SJCRH30 (cell line): ENCODE results near the gene ATP9B. TPM values are rescaled to one million over a fixed set of nuclear protein-coding genes. Genes with fewer than 3 reads are reported as not detected.

Experiments
- DNase-seq, 2 experiments: peaks; one replicate each; pipeline ENCODE4 v3.0.0-alpha.2; 2015 to 2020
- H3K27ac ChIP-seq: fragments of 250-450 bp; sonication (Bioruptor Pico); 2 replicates; pipeline ENCODE4 v1.5.1; 2020; ENCODE audit warnings: mild to moderate bottlenecking, moderate library complexity
- H3K27me3 ChIP-seq: fragments of 250-450 bp; sonication (Bioruptor Pico); 2 replicates; pipeline ENCODE4 v1.5.1; 2020; ENCODE audit warnings: mild to moderate bottlenecking, moderate library complexity
- H3K36me3 ChIP-seq: fragments of 250-450 bp; sonication (Bioruptor Pico); 2 replicates; pipeline ENCODE4 v1.5.1; 2020; ENCODE audit warnings: mild to moderate bottlenecking, moderate library complexity
- H3K4me1 ChIP-seq: fragments of 250-450 bp; sonication (Bioruptor Pico); 2 replicates; pipeline ENCODE4 v1.5.1; 2020; ENCODE audit warnings: mild to moderate bottlenecking, moderate library complexity
- H3K4me3 ChIP-seq: fragments of 250-450 bp; sonication (Bioruptor Pico); 2 replicates; pipeline ENCODE4 v1.5.1; 2020; ENCODE audit warnings: mild to moderate bottlenecking, moderate library complexity
- H3K9me3 ChIP-seq: fragments of 250-450 bp; sonication (Bioruptor Pico); replicated peaks from 2 replicates; pipeline ENCODE4 v1.5.1; 2020; ENCODE audit warnings: mild to moderate bottlenecking, moderate library complexity
- total RNA-seq: library from RNA; depleted of rRNA; stranded (reverse); fragments of >200 nt; shearing (Covaris generic); gene quantifications from 2 replicates; pipeline ENCODE4 v1.2.3, GENCODE V29; 2014

The ATP9B gene
- total RNA-seq, 1 experiment from 2014 or later, result 10.0 TPM

DNA sequence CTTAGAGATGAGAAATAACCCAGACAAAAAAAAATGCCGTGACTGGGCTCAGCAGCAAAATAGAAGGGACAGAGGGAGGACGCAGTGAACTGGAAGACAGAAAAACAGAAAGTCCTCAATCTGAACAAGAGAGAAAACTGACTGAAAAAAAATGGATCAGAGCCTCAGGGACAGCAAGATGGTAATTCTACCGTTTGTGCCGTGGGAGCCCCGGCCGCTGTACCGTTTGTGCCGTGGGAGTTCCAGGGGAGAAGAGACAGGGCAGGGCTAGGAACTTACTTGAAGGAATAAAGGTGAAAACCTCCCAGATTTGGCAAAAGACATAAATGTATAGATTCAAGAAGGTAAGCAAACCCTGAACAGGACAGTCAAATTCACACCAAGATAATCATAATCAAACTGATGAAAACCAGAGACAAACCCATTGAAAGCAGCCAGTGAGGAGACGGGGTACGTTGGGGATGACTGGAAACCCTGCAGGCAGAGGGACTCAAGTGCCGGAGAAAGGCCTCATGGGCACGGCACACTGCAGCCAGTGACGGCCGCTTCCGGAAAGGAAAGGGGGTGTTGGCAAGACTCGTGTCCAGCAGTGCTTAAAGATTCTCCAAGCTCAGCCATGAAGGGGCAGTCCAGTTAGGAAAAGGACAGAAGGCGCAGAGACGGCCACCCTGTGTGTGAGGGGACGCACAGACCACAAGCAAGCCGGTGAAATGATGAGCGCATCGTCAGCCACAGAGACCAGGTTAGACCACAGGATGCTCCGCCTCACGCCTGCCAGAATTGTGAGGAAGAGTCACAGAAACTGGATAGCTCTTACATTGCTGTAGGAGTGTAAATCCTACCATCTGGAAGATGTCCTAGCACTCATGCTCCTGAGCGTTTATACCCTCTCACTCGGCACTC lies 286.5 kb downstream of the ATP9B start:
- H3K36me3 ChIP-seq, result no peaks in the 10 kb centered on the region
- H3K27me3 ChIP-seq, result no peaks in the 10 kb centered on the region
- no peak for DNase-seq
- H3K4me1 ChIP-seq, result no peaks in the 10 kb centered on the region
- no peak overlapping the region for H3K27ac ChIP-seq
- H3K4me3 ChIP-seq, result no peak overlapping the region
- no peaks in the 10 kb centered on the region for H3K9me3 ChIP-seq

GRCh38 chr18:79356435-79356834 lies 287.2 kb downstream of the ATP9B start:
- no peaks in the 10 kb centered on the region for H3K27me3 ChIP-seq
- no peaks in the 10 kb centered on the region for H3K4me1 ChIP-seq
- no peak overlapping the region for H3K4me3 ChIP-seq
- H3K27ac ChIP-seq, result no peak overlapping the region
- no peak for DNase-seq
- H3K9me3 ChIP-seq, result no peaks in the 10 kb centered on the region
- no peaks in the 10 kb centered on the region for H3K36me3 ChIP-seq

DNA sequence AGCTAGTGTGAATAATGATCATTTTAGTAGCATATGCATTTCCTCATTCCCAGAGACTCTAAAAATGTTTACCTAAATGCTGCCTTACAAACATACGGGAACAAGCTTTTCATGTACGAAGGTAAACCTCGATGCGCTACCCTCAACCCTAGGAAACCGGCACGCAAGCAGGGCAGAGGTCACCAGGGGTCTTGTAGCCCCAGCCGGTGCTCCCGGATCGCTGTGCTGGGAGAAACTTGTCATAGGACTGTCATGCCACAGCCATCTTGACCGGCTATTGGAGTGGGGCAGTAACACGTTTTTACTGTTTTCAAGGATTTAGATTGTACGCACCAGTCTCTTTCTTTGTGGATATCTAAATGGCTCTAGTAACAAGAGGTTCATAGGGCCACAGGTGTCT lies 291.7 kb downstream of the ATP9B start:
- Histone ChIP-seq H3K36me3 (no peaks in the 10 kb centered on the region), H3K27me3 (no peaks in the 10 kb centered on the region), H3K4me3 (no peak overlapping the region), H3K27ac (no peak overlapping the region), H3K9me3 (no peaks in the 10 kb centered on the region), H3K4me1 (no peaks in the 10 kb centered on the region)
- DNase-seq, result no peak

DNA sequence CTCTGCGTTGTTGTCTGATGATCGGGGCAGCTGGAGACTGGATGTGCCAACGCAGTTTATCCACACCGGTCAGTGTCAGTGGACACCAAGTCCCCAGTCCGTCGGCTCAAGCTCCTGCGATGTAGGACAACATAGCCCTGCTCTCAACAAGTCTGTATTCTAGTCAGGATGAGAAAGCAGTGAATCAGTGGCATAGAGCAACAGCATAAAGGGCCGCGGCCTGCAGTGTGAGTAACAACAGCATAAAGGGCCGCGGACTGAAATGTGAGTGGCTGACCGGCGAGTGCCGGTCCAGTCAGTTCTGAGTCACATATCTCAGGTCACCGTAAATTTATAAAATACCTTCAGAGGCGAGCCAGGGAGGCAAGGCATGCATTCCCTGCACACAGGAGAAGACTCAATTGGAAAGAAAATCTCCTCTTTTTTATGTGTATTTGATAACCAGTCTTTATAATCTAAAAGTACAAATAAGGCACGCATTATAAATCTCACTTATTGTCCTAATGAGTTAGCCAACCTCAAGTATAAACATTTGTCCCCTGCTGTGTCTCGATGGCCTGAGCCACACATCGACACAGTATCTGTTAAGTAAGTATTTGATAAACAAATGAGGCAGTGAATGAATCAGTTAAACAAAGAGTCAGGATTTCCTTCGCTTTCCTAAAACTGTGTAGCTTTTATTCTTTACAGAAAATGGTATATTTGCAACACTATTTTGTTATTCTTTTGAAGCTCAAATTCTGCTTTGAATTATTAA lies 292.8 kb downstream of the ATP9B start:
- no peaks in the 10 kb centered on the region for H3K36me3 ChIP-seq
- H3K4me1 ChIP-seq, result no peaks in the 10 kb centered on the region
- H3K4me3 ChIP-seq, result no peak overlapping the region
- no peaks in the 10 kb centered on the region for H3K9me3 ChIP-seq
- DNase-seq, result no peak
- H3K27me3 ChIP-seq, result no peaks in the 10 kb centered on the region
- no peak overlapping the region for H3K27ac ChIP-seq

DNA sequence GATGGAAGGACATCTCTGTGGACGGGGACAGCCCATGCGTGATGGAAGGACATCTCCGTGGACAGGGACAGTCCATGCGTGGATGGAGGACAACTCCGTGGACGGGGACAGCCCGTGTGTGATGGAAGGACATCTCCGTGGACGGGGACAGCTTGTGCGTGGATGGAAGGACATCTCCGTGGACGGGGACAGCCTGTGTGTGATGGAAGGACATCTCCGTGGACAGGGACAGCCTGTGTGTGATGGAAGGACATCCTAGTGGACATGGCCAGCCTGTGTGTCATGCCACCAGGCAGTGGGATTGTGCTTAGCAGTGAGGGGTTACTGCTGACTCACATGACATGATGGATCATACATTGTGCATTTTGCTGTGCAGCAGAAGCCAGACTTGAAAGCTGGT lies 296.5 kb downstream of the ATP9B start:
- no peak for DNase-seq
- Histone ChIP-seq H3K27me3 (no peaks in the 10 kb centered on the region), H3K4me3 (no peak overlapping the region), H3K4me1 (peaks cover 2% of the 10 kb centered on the region), H3K36me3 (no peaks in the 10 kb centered on the region), H3K27ac (no peak overlapping the region), H3K9me3 (no peaks in the 10 kb centered on the region)

DNA sequence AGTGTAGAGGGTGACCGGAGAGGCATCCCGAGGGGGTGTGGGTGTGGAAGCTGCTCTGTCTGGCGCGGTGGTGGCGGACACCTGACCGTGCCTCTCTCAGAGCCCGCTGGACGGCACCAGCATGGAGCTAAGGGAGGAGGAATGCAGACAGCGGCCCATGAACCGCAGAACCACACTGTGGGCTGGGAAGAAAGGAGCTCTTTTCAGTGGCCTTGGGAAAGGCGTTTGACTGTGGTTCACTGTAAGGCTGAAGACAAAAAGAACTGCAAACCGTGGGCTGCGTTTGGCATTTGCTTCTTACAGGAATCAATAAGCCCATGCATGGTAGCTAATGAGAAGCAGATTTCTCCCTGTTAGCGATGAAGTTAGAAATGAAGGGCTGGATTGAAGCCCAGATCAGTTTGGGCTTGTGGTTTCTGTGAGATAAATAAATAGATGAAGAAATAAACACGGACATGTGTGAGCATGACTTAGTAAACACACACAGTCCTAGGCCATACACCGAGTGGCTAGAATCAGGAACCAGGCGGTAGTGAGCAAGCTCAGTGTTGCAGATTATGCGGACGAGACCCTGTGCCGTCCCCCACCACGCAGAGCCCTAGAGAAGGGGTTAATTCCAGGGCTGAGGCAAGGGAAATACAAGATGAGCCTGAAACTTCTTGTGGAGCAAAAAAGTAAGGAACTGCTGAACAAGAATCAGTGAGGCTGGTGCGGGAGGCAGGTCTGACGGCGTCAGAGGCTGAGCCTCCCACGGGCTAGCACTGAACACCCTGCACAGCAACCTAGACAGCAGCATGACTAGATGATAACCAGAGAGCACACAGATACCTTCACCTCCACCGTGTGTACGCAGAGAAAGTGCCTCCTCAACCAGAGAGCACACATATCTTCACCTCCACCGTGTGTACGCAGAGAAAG lies 297.2 kb downstream of the ATP9B start:
- no peak overlapping the region for H3K4me3 ChIP-seq
- H3K27me3 ChIP-seq, result no peaks in the 10 kb centered on the region
- no peaks in the 10 kb centered on the region for H3K36me3 ChIP-seq
- no peak for DNase-seq
- no peak overlapping the region for H3K27ac ChIP-seq
- H3K4me1 ChIP-seq, result peaks cover 2% of the 10 kb centered on the region
- no peaks in the 10 kb centered on the region for H3K9me3 ChIP-seq

DNA sequence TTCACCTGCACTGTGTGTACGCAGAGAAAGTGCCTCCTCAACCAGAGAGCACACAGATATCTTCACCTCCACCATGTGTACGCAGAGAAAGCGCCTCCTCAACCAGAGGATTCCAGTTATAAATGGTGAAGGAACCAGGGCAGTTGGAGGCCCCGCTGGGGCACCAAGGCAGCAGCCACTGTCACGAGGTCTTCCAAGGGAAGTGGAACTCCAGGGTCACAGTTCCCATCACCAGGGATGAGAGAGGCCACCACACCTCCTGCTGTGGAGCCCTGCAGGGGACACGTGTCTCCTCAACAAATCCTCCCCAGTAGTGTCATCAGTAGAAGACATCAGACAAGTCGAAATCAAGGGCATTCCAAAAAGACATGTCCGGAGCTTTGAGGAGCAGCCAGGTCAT lies 298.3 kb downstream of the ATP9B start:
- no peak for DNase-seq
- Histone ChIP-seq H3K27me3 (no peaks in the 10 kb centered on the region), H3K27ac (no peak overlapping the region), H3K9me3 (no peaks in the 10 kb centered on the region), H3K4me3 (no peak overlapping the region), H3K36me3 (no peaks in the 10 kb centered on the region), H3K4me1 (peaks cover 2% of the 10 kb centered on the region)

- DNase-seq, result peak; percentile 71 to 74
- Histone ChIP-seq H3K4me3 (no peak overlapping the region), H3K36me3 (no peaks in the 10 kb centered on the region), H3K9me3 (no peaks in the 10 kb centered on the region), H3K4me1 (peaks cover 2% of the 10 kb centered on the region), H3K27ac (no peak overlapping the region), H3K27me3 (no peaks in the 10 kb centered on the region)
These were observed 298.8 kb downstream of the ATP9B start for GRCh38 chr18:79367989-79368388.

DNA sequence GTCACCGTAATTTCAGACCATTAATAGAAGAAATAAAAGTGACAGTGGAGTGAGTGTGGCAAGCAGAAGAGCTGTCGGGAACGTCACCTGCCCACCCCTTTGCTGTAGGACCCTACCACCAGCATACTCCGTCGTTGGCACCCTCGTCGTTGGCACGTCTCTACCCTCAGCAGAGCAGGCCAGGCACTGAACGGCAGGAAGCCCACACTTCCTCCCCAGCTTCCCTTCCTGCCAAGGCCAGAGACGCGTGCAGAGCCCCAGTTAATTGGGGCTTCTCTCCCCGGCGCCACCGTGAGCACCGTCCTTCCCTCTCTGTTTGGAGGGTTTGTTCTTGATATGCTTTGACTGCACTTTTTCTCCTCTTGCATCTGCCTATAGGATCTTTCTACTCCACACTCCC lies 299.5 kb downstream of the ATP9B start:
- no peaks in the 10 kb centered on the region for H3K36me3 ChIP-seq
- H3K27me3 ChIP-seq, result no peaks in the 10 kb centered on the region
- H3K4me1 ChIP-seq, result peaks cover 2% of the 10 kb centered on the region
- no peak for DNase-seq
- no peak overlapping the region for H3K27ac ChIP-seq
- no peaks in the 10 kb centered on the region for H3K9me3 ChIP-seq
- no peak overlapping the region for H3K4me3 ChIP-seq

GRCh38 chr18:79371561-79372121 lies 302.4 kb downstream of the ATP9B start:
- DNase-seq, result no peak
- Histone ChIP-seq H3K9me3 (no peaks in the 10 kb centered on the region), H3K4me1 (peaks cover 2% of the 10 kb centered on the region), H3K36me3 (no peaks in the 10 kb centered on the region), H3K27ac (no peak overlapping the region), H3K27me3 (no peaks in the 10 kb centered on the region), H3K4me3 (no peak overlapping the region)

GRCh38 chr18:79372461-79372860 lies 303.3 kb downstream of the ATP9B start:
- no peak for DNase-seq
- H3K27ac ChIP-seq, result no peak overlapping the region

GRCh38 chr18:79372991-79373390 lies 303.8 kb downstream of the ATP9B start:
- Histone ChIP-seq H3K36me3 (no peaks in the 10 kb centered on the region), H3K27me3 (no peaks in the 10 kb centered on the region), H3K27ac (no peak overlapping the region), H3K9me3 (no peaks in the 10 kb centered on the region), H3K4me1 (peaks cover under 1% of the 10 kb centered on the region), H3K4me3 (no peak overlapping the region)
- DNase-seq, result no peak

More at GRCh38 chr18:79372461-79372860, 303.3 kb downstream of the ATP9B start:
- Histone ChIP-seq H3K4me3 (no peak overlapping the region), H3K27me3 (no peaks in the 10 kb centered on the region), H3K36me3 (no peaks in the 10 kb centered on the region), H3K4me1 (peaks cover 2% of the 10 kb centered on the region), H3K9me3 (no peaks in the 10 kb centered on the region)

DNA sequence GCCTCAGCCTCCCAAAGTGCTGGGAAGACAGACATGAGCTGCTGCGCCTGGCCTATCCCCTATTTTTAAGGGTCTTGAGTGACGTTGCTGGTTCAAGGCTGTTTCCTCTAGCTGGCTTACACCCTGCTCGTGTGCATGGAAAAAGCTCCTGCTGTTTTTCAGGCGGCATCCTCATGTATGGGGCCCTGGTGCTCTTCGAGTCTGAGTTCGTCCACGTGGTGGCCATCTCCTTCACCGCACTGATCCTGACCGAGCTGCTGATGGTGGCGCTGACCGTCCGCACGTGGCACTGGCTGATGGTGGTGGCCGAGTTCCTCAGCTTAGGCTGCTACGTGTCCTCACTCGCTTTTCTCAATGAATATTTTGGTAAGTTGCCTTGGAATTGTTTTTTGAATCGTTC lies 304.5 kb downstream of the ATP9B start:
- no peaks in the 10 kb centered on the region for H3K4me1 ChIP-seq
- H3K27ac ChIP-seq, result no peak overlapping the region
- no peaks in the 10 kb centered on the region for H3K9me3 ChIP-seq
- H3K27me3 ChIP-seq, result no peaks in the 10 kb centered on the region
- no peak overlapping the region for H3K4me3 ChIP-seq
- no peaks in the 10 kb centered on the region for H3K36me3 ChIP-seq
- DNase-seq, result no peak

GRCh38 chr18:79374408-79375171 lies 305.4 kb downstream of the ATP9B start:
- Histone ChIP-seq H3K4me1 (no peaks in the 10 kb centered on the region), H3K27ac (no peak overlapping the region), H3K4me3 (no peak overlapping the region), H3K27me3 (no peaks in the 10 kb centered on the region), H3K36me3 (no peaks in the 10 kb centered on the region), H3K9me3 (no peaks in the 10 kb centered on the region)
- DNase-seq, result no peak
